HG03135 (cell line): ENCODE measurements around the gene GNPAT.

Experiments used
- ATAC-seq: cut with Tn5 transposase; IDR thresholded peaks from one replicate; pipeline ENCODE4 v1.9.1; 2021; ENCODE audit warnings: mild to moderate bottlenecking, moderate library complexity; ENCODE audit not compliant: unreplicated experiment

The GNPAT gene

DNA sequence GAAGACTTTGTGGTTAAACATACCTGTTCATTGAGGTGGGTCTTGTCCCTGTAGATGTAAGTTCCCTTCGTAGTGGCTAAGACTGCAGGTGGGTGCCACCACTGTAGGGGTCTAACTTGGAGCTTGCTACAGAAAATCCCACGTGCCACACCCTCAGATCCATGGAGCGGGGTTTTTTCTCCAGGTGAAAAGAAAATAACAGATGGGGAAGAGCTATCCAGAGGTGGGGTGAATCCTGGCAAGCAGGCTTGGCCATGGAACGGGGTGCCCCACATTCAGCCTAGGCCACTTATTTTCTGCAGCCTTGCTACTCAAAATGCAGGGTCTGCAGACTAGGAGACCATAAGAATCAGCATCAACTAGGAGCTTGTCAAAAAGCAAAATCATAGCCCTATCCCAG is 72.6 kb downstream of the GNPAT start:
- ATAC-seq = no peak

- ATAC-seq = no peak
These were observed 74.9 kb downstream of the GNPAT start for GRCh38 chr1:231315887-231316286.

GRCh38 chr1:231317306-231318014 is 76.4 kb downstream of the GNPAT start:
- no peak for ATAC-seq

DNA sequence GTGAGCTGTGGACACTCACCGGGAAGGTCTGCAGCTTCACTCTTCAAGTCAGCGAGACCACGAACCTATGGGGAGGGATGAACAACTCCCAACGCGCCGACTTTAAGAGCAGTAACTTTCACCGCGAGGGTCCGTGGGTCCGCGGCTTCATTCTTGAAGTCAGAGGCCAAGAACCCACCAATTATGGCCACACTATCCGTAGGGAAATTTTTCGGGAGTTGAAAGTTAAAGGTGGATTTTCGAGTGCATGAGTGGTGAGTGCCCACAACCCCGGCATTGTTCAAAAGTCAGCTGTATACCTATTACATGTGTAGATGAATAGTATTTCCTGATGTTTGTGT is 77.0 kb downstream of the GNPAT start:
- ATAC-seq = no peak

DNA sequence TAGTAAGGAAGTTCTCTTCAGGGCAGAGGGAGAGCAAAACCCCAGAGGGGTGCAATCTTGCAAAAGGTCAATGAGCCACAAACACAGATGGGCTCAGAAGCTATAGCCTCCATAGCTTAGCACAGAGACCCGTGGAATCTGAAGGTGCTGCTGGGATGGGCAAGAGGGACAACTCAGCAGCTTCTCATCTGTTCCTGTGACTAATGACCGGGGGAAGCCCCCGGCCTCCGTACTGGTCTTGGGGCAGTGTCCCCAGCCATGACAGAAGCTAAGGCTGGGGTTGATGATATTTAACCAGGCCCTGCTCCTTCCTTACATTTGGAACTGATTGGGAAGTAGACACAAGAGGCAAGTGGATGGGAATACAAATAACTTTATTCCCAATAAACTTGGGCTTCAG is 77.6 kb downstream of the GNPAT start:
- ATAC-seq = no peak

DNA sequence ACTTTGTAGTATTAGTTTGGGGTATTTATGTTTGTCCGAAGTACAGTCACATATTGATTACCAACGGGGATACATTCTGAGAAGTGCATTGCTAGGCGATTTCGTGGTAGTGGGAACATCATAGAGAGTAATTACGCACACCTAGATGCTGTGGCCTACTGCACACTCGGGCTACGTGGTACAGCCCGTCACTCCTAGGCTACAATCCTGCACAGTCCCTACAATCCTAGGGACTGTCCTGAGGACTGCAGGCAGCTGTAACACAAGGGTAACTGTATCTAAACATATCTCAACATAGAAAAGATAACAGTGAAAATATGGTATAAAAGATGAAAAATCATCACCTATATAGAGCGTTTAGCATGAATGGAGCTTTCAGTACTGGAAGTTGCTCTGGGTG is 78.1 kb downstream of the GNPAT start:
- no peak for ATAC-seq

DNA sequence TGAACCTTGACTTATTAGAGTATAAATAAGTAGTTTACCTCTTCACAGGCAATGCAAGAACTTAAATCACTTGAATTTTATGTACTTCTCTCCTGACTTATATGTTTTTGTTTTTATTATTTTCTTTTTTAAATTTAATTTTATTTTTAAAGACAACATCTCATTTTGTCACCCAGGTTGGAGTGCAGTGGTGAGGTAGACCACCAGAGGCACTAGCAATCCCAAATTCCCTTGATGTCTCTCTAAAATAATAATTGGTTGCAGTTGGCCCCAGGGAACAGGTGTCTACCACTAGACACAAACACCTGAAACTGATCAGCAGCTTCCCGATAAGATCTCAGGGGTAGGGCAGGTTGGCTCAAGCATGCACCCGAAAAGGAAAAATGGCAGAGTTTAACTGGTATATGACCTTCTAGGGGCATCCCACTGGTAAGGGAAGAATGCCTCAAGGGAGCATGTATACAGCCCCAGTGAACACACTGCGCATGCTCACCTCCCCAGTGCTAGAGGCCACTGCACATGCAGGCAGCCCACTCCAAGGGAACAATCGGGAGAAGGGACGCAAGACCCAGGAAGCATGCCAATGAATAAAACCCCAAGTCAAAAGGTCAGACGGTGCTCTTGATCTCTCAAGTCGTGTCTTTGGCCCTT is 82.0 kb downstream of the GNPAT start:
- no peak for ATAC-seq

DNA sequence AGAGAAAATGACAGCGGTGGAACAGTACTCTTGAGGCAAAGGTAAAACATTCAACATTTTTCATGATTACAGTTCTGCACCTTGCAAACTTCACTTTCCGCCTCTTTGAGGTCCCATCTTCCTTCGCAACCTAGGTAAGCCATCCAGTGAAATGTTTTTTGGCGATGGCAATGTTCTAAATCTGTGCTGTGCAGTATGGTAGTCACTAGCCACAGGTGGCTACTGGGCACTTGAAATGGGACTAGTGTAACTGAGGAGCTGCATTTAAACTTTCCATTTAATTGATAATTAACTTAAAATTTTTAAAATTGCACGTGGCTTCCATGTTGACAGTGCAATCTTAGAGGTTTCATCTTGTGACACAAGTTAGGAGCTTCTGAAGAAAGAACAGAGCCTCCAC is 83.6 kb downstream of the GNPAT start:
- no peak for ATAC-seq

DNA sequence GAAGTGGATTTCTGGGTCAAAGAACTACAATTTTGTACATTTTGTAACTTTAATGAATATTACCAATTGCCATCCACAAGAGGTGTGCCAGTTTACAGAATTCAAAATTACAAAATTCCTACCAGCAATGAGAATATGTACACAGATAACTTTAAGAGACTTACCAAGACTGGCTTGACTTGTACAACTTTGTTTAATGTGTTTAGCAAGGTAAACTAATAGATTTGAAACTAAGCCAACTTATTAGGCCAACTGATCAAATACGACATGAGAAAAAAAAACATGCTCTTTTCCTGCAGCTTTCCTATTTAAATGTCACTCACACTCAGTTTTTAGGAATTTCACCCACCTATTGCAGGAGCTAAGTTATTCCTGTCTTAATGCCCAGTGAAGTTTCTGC is 85.2 kb downstream of the GNPAT start:
- ATAC-seq = no peak
